HG03442 (cell line): ENCODE measurements around the gene MANBA.
"Not testable (repeated sequence)": the region's sequence is repeated elsewhere in the genome, so short reads cannot be mapped to it uniquely, and the experiment has no call there.

Experiments used
- ATAC-seq: cut with Tn5 transposase; IDR thresholded peaks from one replicate; pipeline ENCODE4 v1.9.1; 2021; ENCODE audit warnings: mild to moderate bottlenecking, moderate library complexity; ENCODE audit not compliant: unreplicated experiment

The MANBA gene

DNA sequence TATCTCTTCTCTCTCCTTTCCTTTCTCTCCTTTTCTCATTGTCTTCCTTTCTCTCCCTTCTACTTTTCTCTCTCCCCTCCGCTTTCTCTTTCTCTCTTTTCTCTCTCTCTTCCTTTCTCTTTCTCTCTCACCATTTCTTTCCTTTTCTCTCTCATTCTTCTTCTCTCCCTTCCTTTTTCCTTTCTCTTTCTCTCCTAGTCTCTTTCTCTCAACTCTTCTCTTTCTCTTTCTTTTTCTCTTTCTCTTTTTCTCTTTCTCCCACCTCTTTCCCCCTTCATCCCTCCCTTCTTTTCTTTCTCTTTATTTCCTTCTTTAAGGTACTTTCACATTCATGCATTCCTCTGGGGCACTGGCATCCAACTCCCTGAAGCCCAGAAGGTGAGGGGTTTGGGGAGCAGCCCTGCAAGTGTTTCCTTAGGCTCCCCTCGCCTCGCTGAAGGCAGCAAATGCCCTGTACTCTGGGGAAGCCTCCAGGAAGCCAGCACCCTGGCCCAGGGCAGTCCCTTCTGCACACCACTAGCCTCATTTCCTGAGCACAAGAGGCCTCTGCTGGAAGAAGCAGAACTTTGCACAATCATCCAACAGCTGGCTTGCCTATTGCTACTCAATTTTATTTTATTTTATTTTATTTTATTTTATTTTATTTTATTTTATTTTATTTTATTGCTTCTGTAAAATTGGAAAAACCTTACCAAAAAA, 135.4 kb downstream of the MANBA start:
- peak; percentile 97 for ATAC-seq

DNA sequence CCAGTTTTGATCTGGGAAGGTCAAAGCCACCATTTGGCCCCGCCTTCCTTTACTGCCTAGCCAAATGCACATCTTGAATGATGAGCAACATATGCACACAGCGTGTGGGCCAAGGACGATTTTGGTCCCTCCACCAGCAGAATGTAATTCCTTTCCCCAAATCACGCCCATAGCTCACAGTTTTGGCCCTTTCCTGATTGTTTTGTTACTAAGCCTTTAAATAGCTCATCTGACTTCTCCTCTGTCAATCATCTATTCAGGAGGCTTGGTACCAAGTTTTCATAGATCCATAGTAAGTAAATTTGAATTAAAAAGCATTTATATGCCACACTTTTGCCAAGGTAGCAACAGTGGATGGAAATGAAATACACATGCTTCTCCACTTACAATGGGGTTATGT, 136.3 kb downstream of the MANBA start:
- no peak for ATAC-seq

DNA sequence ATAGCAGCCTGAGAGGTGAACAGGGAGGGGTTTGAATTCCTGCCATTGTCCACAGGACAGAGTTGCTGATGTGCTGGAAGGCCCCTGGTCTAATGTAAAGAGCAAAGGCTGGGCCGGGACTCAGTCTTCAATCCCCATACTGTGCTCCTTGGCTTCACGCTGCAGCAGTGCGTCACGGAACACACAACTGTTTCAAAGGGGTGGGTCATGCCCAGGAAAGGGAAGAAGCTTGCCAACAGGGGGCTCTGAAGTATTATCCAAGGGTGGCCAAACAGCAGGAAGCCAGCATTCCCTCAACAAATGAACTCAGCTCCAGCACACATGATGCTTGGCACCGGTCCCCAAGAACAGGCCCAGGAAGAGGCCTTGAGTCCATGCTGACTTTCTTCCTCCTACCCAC, 137.1 kb downstream of the MANBA start:
- ATAC-seq, result no peak

DNA sequence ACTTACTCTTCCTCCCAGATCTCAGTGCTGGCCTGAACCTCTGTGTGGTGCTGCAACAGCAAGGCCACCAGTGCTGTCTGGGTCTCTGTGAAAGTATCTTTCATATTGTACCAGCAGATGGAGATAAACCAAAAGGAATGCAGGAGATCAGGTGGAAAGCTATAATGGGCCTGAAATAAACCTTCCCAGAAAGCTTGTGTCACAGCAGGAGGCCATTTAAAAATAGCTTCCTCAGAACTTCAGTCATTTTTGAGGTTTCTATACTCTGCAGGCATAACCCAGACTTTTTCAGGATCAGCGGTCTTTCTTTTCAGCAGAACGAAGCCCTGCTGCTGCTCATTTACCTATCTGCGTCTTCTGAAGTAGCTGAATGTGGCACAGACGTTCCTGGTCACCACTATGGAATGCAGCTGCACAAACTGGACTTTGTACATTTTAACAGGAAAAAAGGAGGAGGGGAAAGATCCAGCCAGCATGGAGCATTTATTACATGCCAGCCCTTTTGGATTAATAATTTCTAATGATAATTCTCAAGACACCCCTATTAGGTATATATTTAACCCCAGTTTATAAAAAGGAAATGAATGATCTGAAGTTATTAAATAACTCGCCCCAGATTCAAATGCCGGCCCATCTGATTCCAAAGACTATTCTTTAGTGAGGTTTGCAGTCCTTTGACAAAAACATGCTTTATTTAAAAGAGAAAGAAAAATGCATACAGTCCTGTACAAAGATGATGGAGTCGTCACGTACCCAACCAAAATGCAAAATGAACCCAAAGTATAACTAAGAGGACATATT, 139.9 kb downstream of the MANBA start:
- ATAC-seq, result peak; percentile 51

DNA sequence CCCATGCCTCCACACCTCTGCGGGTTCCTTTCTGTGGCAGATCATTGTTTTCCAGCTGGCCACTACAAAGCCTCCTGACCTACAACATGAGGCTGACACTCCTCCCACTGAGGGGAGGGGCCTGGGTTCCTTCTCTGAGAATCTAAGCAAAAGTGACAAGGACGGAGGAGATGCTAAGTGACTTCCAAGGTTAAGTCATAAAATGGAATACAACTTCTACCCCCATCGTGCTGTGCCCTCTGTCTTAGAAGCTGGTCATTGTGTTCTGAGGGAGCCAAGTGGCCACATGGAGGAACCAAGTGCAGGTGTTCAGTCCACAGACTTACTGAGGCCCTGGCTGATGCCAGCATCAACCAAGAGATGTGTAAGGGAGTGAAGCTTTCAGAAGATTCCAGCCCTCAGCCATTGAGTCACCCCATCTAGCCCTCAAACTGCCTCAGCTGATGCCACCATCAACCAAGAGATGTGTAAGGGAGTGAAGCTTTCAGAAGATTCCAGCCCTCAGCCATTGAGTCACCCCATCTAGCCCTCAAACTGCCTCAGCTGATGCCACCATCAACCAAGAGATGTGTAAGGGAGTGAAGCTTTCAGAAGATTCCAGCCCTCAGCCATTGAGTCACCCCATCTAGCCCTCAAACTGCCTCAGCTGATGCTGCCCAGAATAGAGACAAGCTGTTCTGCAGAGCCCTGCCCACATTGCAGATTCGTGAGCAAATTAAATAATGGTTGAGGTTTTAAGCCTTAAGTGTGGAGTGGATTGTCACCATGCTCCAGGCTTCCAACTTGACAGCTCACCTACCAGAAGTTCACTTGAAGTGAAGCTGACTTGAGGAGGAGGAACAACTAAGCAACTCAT, 140.8 kb downstream of the MANBA start:
- ATAC-seq, result peak; percentile 14

DNA sequence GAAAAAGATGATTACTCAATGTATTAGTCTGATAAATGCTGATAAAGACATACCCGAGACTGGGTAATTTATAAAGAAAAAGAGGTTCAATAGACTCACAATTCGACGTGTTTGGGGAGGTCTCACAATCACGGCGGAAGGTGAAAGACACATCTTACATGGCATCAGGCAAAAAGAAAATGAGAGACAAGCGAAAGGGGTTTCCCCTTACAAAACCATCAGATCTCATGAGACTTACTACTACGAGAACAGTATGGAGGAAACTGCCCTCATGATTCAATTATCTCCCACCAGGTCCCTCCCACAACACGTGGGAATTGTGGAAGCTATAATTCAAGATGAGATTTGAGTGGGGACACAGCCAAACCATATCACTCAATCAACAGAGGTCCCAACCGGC, 141.7 kb downstream of the MANBA start:
- not testable (repeated sequence) for ATAC-seq

DNA sequence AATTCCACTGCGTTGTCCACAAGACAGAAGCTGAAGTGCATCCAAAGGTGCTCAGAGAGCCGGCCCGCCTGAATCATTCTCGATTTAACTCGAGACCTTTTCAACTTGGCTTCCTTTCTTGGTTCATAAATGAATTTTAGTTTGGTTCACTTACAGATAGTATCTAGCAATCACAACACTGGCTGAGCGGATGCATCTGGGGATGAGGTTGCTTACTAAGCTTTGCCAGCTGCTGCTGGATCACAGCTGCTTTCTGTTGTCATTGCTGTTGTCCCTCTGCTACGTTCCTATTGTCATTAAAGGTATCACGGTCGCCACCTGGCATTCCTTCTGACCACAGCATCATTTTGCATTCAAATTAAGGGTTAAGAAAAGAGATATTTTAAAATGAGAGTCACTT, 144.1 kb downstream of the MANBA start:
- ATAC-seq, result no peak

DNA sequence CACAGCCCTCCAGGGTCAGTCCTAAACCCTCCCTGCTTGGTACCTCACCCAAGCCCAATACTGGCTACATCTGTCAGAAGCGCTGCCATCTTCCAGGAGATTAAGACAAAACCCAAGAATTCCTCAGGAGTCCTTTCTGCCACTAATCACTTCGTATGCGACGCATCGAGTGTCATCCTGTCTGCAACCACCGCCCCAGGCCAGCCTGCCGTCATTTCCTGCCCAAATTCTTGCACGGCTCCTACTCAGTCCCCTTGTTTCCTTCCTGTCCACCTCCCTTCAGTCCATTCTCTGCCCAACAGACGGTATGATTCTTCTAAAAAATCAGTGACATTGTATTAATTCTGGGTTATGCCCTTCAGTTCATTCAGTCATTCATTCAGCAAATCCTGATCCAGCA, 146.0 kb downstream of the MANBA start:
- no peak for ATAC-seq

DNA sequence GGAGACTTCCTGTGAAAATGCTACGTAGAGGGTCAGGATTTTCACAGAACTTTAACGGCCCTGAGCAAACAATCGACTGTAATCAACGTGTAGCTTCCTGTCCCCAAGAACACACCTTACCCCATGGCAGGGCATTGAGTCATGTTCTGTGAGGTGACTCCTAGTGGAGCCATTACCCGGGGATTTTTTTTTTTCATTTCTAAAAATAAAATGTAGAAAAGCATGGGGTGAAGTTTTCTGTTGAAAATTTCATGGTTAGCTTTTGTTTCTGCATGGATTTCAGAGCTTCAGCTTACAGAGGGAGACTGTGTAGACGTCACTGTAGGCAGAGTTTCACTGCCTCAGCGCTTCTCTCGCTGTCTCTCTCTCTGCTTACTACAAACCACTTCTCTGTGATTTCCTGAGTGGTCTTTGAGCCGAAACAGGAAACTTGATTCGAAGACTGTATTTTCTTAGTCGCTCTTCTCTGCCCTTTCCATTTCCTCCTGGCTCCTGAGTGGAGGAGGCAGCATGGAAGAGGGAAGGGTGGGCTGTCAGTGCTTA, 147.9 kb downstream of the MANBA start:
- ATAC-seq, result no peak

DNA sequence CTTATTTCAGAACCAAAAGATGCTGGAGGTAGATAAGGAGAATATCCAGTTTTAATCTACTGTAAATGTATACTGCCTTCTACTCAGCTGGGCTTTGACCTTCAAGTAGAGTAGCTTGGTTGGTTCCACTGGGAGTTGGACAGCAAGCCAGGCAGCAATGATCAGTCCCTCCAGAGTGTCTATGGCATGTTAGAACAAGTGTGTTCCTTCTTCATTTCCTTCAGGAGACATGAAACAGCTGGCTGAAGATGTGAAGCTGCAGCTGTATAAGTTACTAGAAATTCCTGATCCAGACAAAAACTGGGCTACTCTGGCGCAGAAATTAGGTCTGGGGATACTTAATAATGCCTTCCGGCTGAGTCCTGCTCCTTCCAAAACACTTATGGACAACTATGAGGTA, 148.6 kb downstream of the MANBA start:
- no peak for ATAC-seq

DNA sequence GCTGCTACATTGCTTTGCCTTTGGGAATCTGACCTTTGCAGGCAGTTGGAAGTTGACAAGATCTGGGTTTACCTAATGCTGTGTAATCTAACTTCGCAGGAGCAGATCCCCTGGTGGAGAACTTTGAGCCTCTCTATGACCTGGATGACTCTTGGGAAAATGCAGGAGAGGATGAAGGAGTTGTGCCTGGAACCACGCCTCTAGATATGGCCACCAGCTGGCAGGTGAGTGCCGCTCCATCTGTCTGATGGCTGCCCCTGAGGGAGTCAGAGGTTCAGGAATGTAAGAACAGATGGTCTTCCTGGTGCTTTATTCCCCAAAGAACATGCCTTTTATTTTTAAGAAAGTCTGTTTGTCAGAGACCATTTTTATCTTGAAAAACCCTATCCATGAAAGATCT, 150.3 kb downstream of the MANBA start:
- no peak for ATAC-seq

DNA sequence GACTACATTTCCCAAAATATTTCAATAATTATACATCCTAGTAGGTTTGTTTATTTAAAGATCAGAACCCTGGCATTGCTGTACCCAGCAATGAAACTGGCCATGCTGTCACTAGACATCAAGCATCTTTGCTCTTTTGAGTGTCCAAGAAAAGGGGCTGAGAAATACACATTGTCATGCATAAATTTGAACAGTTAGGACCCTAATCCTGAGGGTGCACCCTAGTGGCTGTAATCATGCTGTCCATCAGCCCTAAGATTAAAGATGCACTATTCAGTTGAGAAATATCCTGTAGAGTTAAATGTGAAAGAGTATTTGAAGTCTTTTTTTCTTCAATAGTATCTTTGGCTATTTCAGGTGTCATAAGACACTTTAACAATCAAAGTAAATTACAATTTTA, 150.8 kb downstream of the MANBA start:
- ATAC-seq, result no peak

DNA sequence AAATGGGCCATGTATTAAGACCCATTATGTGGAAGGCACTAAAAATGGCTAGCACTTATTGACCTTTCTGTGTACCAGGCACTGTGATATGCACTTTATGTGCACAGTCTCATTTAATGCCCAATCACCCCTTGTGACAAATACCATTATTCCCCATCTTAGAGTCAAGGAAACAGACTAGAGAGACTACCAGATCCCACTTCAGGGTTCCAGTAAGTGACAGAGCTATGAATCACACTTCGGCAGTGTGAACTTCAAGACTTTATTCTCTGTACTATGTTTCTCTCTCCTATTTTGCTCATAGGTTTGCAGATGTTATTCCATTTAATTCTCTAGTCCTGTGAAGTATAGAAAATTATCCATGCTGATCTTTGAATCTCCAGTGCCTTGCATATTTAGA, 152.6 kb downstream of the MANBA start:
- no peak for ATAC-seq

DNA sequence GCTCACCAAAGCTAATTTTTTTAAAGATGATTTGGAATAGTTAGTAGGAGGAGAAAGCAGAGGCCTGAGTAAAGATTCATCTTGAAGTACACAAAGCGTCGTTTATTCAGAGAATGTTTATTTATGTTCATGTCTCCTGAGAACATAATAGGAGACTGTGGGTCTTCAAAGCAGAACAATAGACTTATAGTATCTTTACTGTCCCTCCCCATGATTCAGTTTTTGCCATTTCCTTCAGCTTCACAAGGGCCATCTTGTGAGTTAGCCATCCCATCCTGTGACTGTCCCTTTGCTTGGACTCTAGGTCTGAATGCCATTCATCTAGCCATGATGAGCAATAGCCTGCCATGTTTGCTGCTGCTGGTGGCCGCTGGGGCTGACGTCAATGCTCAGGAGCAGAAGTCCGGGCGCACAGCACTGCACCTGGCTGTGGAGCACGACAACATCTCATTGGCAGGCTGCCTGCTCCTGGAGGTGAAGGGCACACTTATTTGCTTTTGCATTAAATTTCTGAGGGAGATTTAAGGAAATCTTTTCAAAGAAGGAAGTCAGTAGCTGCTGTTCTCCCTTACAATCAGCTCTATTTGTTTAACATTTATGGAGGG, 153.8 kb downstream of the MANBA start:
- ATAC-seq, result no peak

DNA sequence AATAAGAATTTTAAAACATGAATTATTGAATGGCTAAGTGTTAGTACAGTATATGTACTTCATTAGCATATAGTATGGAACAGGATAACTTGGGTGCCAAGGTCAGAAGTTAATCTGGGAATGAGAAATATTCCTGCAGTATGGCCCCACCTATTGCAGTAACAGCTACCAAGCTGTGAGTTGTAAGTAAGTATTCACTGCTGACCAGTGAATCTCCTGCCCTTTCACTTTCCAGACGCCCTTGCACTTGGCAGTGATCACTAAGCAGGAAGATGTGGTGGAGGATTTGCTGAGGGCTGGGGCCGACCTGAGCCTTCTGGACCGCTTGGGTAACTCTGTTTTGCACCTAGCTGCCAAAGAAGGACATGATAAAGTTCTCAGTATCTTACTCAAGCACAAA, 154.5 kb downstream of the MANBA start:
- ATAC-seq, result no peak

DNA sequence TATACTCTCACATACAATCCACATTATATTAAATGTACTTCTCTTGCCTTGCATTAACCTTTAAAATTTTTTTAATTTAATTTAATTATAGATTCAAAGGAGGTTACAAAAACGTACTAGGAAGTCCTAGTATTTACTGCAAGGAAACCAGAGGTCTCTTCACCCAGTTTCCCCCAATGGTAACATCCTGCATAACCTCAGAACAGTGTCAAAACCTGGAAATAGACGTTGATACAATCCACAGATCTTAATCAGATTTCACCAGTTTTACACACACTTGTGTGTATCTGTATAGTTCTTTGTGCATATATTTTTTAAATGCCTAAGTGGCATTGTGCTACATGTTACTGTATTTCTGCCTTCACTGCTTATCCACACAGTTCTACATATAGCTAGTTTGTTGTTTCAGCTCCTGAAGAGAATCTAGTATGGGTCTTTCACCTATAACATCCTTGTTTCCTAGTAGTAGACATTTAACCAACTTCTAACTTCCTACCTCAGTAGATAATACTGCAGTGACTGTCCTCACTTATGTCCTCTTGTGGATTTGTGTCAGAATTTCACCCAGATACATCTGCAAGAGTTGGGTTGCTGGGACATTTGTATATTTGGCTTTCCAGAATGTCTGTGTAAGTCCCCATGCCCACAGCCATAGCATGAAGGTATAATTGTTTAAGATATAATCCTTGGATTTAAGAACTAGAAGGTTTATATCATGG, 156.4 kb downstream of the MANBA start:
- ATAC-seq, result no peak

DNA sequence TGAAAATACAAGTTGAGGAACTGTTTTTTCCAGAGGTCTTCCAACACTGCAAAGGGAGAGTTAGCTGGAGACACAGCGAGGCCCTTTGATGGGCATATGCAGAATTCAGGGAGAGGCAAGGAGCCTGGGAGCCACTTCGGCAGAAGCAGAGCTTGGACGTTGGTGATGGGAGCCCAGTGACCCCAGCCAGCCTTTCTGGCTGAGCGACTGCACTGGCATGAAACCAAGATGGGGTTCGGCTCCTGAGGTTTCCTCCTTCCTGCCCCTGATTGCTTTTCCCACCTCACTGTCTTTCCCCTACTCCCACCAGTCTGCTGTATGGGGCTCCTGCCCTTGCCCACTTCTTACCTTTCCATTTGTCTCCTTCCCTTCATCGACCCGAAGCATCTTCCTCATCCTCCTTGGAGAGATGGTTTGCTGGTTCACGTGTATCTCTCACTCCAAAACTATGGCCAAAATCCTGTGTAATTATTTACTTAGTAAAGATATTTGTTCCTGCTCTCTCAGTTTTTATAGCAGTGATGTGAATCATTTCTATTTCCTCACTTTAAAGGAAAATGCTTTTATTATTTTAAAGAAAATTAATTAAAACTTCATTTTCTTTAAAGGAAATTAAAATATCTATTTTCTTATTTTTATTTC, 159.1 kb downstream of the MANBA start:
- ATAC-seq, result no peak

DNA sequence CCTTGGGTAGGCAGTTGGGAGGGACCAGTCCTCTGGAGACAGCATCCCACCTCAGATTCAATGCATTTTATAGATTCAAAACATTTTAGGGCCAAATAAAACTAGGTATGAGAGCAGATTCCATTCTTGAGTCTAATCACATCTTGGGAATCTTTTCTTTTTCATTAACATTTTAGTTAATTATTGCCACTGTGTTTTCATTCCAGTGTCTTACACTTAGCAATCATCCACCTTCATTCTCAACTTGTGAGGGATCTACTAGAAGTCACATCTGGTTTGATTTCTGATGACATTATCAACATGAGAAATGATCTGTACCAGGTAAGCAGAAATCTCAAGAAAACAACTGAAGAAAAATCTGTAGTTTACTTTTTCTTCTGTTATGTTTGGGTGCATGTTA, 160.1 kb downstream of the MANBA start:
- no peak for ATAC-seq

DNA sequence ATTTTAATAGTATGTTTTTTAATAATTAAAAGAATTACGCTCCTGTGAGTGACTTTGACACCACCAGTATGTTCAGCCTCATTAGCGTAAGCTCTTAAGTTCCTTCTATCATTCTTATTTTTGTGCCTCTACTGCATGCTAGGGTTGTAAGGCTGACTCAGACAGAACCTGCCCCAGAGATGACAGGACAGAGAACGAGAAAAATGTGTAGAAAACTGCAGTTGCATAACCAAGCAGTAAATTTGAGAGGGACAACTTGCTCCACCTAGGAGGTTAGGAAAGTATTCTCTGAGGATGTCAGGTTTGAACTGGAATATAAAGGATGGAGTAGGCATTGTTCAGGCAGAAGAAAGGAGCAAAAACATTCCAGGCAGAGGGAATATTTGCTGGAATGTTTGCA, 160.9 kb downstream of the MANBA start:
- ATAC-seq, result no peak

DNA sequence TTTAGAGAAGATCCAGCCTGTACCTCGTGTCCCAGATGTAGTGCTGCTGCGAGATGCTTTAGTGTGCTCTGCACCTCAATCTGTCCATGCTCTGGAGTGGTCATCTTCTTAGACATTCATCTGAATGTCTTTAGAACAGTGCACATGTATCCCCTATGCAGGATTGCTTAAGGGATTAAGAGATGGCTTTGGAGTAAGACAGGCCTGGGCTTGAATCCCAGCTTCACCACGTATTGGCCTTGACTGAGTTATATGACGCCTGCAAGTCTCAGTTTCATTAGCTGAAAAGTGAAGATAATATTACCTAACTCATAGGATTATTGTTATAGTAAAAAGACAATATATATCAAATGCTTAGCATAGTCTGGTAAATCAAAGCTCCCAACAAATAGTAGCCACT, 161.3 kb downstream of the MANBA start:
- ATAC-seq, result no peak
